ENCODE results near the gene LYZL1.
"Not testable (repeated sequence)": the region's sequence is repeated elsewhere in the genome, so short reads cannot be mapped to it uniquely, and the experiment has no call there.

The LYZL1 gene

GRCh38 chr10:29310463-29310862 lies 21.6 kb downstream of the LYZL1 start:
- ATAC-seq = not testable (repeated sequence)

- ATAC-seq = no peak
Measured at GRCh38 chr10:29313071-29313470, 24.2 kb downstream of the LYZL1 start.

DNA sequence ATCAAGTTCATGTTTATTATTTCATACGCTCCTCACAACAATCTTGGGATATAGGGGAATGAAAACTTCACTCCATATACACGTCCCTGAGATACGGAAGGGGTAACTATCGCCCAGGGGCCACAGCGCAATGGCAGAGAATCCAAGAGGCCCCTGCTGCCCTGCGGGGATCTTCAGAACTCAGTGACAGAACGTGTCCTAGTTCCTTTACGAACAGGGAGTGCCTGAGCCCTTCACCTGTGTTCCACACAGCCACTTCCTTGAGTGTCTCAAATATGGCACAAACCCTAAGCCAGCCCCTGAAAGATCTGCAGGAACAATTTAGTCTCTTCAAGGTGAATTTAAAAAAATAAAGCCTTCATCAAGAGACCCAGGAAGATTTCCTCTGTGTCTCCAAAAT lies 25.9 kb downstream of the LYZL1 start:
- no peak for ATAC-seq

DNA sequence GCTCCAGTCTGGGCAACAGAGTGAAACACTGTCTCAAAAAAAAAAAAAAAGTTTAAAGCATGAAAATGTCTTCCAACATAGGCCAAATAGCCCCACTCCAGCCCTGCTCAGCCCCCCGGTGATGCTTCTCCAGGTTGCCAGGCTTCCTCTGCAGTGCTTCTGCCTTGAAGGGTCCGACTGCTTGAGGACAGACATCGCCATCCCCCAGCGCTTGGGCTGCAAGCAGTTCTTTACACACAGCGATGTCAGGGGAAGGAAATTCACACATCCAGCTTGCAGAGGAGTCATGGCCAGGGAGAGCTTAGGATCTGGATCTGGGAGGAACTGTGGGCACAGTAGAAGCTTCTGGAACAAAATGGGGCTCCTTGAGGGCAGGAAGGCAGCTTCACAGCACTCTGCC lies 26.9 kb downstream of the LYZL1 start:
- no peak for ATAC-seq

DNA sequence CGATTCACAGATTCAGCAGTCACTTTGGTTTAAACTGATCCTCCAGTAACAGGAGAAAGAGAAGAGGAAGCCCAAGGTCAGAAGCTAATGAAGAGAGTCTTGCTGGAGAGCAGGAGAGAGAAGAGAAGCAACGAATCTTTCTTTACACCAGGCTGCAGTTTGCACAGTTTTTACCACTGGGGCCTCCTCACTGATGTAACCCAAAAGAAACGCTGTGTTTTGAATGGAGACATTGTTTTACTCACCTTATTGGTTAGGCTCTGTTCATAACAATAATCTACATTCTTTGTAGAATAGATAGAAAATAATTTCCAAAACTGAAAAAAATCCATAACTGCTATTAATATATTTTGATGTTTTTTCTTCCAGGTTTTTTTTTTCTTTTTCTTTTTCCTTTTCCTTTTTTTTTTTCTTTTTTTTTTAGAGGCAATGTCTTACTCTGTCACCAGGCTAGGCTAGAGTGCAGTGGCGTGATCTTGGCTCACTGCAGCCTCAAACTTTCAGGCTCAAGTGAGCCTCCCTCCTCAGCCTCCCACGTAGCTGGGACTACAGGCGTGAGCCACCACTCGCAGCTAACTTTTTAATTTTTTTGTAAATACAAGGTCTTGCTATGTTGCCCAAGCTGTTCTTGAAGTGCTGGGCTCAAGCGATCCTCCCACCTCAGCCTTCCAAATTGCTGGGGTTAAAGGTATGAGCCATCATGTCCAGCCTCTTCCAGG lies 27.6 kb downstream of the LYZL1 start:
- ATAC-seq = no peak

GRCh38 chr10:29317027-29317420 lies 28.2 kb downstream of the LYZL1 start:
- ATAC-seq = no peak

GRCh38 chr10:29317423-29318021 lies 28.7 kb downstream of the LYZL1 start:
- no peak for ATAC-seq

DNA sequence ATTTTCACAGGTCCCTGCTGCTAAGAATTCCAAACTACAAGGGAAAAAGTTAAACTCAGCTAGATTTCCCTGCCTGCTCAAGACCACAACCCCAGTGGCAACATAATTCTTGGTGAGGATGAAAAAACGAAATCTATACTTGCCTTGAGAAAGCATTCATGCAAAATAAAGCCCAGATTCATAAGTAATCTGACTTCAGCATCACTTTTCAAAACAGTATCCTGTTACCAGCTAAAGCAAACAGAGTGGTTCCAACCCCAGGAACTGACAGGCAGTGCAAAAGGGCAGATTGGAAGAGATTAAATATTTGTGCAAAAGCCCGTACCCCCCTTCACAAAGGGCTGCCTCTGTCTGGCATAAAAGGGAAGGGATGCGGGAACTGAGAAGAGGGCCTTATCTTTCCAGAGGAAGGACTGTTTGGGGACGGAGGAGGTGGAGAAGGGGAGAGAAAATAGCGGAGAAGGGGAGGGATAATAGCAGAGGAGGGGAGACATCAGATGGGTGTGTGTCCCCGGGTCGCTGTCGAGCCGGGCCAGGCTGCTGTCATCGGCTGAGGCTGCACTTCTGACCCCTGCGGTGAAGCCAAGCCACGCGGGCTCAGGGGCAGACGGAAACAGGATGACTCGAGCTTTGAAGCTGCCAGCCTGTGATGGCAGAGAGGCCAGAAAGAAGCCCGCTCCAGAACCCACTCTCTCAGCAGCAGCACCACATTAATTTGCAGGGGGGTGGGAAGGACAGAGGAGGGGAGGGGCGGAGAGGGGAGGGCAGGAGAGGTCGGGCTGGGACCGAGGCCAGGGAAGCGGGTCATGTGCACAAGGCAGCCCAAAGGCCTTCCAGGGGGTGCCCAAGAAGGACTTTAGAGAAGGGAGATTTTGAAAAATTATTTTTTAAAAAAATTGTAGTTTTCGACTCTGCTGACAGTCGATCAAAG lies 29.5 kb downstream of the LYZL1 start:
- not testable (repeated sequence) for ATAC-seq

DNA sequence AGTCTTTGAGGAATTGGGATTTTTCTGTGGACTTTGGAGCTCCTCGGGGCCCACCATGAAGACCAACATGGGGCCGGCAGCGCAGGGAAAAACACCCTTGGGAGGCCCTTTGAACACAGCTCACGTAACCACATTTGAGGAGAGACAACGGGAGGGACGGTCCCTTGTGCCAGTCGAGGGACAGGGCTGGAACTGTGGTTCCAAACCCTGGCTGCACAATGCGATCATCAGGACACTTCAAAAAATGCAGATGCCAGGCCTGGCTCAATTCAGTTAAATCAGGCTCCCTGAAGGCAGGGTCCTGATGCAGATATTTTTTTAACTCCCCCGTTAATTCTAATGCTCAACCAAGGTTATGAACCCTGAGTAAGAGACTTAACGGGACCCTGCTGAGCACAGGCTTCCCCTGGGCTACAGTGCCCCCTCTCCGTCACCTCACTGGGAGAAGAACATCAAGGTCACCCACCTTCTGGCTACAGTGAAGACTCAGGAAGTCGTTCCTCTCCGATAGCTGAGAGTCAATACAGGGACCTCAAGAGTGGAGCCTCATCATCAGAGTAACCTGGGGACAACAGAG lies 30.4 kb downstream of the LYZL1 start:
- ATAC-seq = no peak

DNA sequence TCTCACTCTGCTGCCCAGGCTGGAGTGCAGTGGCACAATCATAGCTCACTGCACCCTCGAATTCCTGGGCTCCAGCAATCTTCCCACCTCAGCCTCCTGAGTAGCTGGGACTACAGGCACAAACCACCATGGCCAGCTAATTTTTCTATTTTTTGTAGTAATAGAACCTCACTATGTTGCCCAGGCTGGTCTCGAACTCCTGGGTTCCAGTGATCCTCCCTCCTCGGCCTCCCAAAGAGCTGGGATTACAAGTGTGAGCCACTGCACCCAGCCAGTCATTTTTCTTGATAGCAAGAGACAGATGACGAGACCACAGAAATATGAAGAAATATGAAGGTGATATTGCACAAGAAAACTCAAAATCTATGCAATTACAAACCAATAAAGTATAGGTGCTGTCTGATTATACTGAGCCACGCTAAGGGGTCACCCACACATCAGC lies 31.8 kb downstream of the LYZL1 start:
- not testable (repeated sequence) for ATAC-seq

- ATAC-seq = no peak
Measured at GRCh38 chr10:29321656-29322055, 32.8 kb downstream of the LYZL1 start.

DNA sequence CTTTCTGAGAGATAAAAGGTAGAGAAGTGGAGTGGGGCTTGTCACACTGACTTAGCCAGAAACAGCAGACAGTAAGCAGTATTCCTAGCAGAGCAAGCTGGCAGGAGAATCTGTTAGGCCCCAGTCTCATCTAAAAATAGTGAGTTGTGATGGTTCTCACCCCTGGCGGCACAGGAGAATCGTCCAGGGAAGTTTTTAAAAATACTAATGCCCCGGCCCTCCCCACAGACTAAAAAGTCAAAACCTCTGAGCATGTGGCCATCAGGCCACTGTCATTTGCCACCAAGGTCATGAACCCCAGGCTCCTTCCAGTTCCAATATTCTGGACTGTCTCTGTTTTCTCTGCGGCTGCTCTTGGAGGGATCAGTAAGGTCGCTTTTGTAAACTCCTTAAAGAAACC lies 34.0 kb downstream of the LYZL1 start:
- ATAC-seq = no peak

- ATAC-seq = no peak
Measured at GRCh38 chr10:29323367-29323766, 34.5 kb downstream of the LYZL1 start.

DNA sequence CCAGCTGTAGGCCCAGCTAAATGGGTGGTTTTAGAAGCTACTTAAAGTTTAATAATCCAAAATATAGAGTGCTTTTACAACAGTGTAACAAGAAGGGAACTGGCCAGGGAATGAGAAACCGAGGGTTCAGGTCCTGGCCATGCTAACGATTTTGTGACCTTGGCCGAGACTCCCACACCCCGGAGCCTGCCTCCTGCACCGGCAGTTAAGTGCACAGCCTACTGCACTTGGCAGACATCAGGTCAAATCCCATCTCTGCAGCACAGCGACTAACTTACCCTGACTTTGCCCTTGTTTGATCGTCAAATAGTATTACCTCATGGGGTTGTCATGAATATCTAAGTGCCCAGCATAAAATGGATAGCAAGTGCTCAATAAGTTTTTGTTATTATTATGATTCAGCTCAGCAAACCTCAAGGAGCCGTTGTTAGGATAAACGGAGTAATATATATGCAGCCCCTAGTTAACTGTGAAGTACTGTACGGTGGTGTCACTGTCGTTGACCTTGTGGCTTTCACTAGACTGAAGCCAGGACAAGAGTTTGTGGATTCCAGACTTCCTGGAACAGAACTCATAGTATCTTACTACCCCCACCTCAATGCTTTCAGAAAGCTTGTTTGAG lies 35.5 kb downstream of the LYZL1 start:
- ATAC-seq = no peak

GRCh38 chr10:29326299-29326698 lies 37.4 kb downstream of the LYZL1 start:
- no peak for ATAC-seq

GRCh38 chr10:29326886-29327745 lies 38.2 kb downstream of the LYZL1 start:
- ATAC-seq = no peak

- no peak for ATAC-seq
Measured at GRCh38 chr10:29327746-29328102, 38.9 kb downstream of the LYZL1 start.

- ATAC-seq = no peak
Measured at GRCh38 chr10:29328983-29329382, 40.1 kb downstream of the LYZL1 start.

- ATAC-seq = no peak
Measured at GRCh38 chr10:29329420-29329819, 40.5 kb downstream of the LYZL1 start.

GRCh38 chr10:29332061-29332760 lies 43.3 kb downstream of the LYZL1 start:
- ATAC-seq = no peak

DNA sequence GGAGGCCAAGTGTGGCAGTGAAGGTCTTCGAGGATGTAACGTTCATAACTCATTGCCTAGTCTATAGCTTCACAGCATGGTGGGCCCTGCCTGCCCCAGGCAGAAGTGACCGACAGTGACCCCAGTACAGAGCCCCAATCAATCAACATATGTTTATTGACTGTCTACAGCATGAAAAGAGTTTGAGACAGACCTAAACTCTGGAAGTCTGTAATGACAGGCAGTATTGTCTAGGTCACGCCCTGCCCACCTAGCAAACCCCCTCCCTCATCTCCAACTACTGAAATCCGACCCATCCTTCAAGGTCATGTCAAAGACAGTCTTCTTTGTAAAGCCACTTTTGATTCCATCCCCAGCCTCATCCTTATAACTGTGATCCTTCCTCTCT lies 43.9 kb downstream of the LYZL1 start:
- ATAC-seq = no peak

All from activated CD4-positive, CD25-positive, alpha-beta regulatory T cell treated with anti-CD3 and anti-CD28 coated beads, Interleukin-2, amount 50 U/mL, for 24 hours (primary cell).